HEK293 (cell line): ENCODE measurements around the gene SPACDR.
"Not testable (repeated sequence)": the region's sequence is repeated elsewhere in the genome, so short reads cannot be mapped to it uniquely, and the experiment has no call there.

Source experiments
- KLF1 ChIP-seq: fragments of 450-650 bp; formaldehyde crosslinking; IDR thresholded peaks from 2 replicates; pipeline ENCODE4 v1.5.1; 2016; ENCODE audit warnings: missing biosample characterization, missing genetic modification characterization
- TRIM28 ChIP-seq: IDR thresholded peaks from 2 replicates; pipeline ENCODE4 v1.6.1; 2011; ENCODE audit warnings: low read length, control low read depth, borderline replicate concordance
- YY1 ChIP-seq: fragments of 450-650 bp; formaldehyde crosslinking; IDR thresholded peaks from 2 replicates; pipeline ENCODE4 v1.5.1; 2018; ENCODE audit warnings: missing biosample characterization, missing genetic modification characterization
- ZNF24 ChIP-seq: fragments of 450-650 bp; formaldehyde crosslinking; IDR thresholded peaks from 2 replicates; pipeline ENCODE4 v1.5.1; 2016; ENCODE audit warnings: missing biosample characterization, missing genetic modification characterization
- ZNF274 ChIP-seq, 2 experiments: fragments of 200-500 bp in 1 of 2; fragments of 450-650 bp in 1 of 2; sonication (Bioruptor generic) in 1 of 2; formaldehyde crosslinking in 1 of 2; IDR thresholded peaks; 2 replicates each; pipeline versions ENCODE4 v1.5.1 to v1.6.1; 2014 to 2016; ENCODE audit warnings: borderline replicate concordance in 1 of 2, inconsistent platforms in 1 of 2, low read length in 1 of 2, missing biosample characterization in 1 of 2, missing genetic modification characterization in 1 of 2
- TF ChIP-seq, protein P1 (sequence below): fragments of 450-650 bp; formaldehyde crosslinking; IDR thresholded peaks from 2 replicates; pipeline ENCODE4; 2016; ENCODE audit warnings: missing biosample characterization, missing genetic modification characterization
- TF ChIP-seq, protein P2 (sequence below): fragments of 450-650 bp; formaldehyde crosslinking; IDR thresholded peaks from 2 replicates; pipeline ENCODE4 v1.5.1; 2016; ENCODE audit warnings: missing biosample characterization, missing genetic modification characterization, low read depth
- TF ChIP-seq, protein P3 (sequence below): fragments of 450-650 bp; formaldehyde crosslinking; IDR thresholded peaks from 2 replicates; pipeline ENCODE4 v1.5.1; 2016; ENCODE audit warnings: missing biosample characterization, missing genetic modification characterization

DNA sequence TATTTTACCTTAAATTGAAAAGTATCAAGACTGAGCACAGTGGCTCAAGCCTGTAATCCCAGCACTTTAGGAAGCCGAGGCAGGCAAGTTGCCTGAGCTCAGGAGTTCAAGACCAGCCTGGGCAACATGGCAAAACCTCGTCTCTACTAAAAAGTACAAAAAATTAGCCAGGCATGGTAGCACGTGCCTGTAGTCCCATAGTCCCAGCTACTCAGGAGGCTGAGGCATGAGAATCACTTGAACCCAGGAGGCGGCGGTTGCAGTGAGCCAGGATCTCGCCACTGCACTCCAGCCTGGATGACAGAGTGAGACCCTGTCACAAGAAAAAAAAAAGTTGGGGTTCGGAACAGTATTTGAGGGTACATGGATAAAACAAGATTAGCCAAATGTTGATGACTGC, 24.8 kb downstream of the SPACDR start:
- TF ChIP-seq ZNF274 (IDR thresholded peaks at IDR 0.05; ENCODE audit: low read length); ZNF274 (tag by site-specific recombination; IDR thresholded peaks at IDR 0.05; ENCODE audit: borderline replicate concordance); YY1; ZNF24 (tag by site-specific recombination); KLF1 (tag by site-specific recombination); TRIM28: not testable (repeated sequence)
- TF ChIP-seq, protein P1, sequence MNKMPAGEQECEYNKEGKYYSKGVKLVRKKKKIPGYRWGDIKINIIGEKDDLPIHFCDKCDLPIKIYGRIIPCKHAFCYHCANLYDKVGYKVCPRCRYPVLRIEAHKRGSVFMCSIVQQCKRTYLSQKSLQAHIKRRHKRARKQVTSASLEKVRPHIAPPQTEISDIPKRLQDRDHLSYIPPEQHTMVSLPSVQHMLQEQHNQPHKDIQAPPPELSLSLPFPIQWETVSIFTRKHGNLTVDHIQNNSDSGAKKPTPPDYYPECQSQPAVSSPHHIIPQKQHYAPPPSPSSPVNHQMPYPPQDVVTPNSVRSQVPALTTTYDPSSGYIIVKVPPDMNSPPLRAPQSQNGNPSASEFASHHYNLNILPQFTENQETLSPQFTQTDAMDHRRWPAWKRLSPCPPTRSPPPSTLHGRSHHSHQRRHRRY (tag by site-specific recombination), result not testable (repeated sequence)
- TF ChIP-seq, protein P2, sequence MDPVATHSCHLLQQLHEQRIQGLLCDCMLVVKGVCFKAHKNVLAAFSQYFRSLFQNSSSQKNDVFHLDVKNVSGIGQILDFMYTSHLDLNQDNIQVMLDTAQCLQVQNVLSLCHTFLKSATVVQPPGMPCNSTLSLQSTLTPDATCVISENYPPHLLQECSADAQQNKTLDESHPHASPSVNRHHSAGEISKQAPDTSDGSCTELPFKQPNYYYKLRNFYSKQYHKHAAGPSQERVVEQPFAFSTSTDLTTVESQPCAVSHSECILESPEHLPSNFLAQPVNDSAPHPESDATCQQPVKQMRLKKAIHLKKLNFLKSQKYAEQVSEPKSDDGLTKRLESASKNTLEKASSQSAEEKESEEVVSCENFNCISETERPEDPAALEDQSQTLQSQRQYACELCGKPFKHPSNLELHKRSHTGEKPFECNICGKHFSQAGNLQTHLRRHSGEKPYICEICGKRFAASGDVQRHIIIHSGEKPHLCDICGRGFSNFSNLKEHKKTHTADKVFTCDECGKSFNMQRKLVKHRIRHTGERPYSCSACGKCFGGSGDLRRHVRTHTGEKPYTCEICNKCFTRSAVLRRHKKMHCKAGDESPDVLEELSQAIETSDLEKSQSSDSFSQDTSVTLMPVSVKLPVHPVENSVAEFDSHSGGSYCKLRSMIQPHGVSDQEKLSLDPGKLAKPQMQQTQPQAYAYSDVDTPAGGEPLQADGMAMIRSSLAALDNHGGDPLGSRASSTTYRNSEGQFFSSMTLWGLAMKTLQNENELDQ (tag by site-specific recombination), result not testable (repeated sequence)
- TF ChIP-seq, protein P3, sequence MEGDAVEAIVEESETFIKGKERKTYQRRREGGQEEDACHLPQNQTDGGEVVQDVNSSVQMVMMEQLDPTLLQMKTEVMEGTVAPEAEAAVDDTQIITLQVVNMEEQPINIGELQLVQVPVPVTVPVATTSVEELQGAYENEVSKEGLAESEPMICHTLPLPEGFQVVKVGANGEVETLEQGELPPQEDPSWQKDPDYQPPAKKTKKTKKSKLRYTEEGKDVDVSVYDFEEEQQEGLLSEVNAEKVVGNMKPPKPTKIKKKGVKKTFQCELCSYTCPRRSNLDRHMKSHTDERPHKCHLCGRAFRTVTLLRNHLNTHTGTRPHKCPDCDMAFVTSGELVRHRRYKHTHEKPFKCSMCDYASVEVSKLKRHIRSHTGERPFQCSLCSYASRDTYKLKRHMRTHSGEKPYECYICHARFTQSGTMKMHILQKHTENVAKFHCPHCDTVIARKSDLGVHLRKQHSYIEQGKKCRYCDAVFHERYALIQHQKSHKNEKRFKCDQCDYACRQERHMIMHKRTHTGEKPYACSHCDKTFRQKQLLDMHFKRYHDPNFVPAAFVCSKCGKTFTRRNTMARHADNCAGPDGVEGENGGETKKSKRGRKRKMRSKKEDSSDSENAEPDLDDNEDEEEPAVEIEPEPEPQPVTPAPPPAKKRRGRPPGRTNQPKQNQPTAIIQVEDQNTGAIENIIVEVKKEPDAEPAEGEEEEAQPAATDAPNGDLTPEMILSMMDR (tag by site-specific recombination), result not testable (repeated sequence)
